Gastroesophageal sphincter (tissue), 4 donors: ENCODE results near the gene HEBP1. TPM values are rescaled to one million over a fixed set of nuclear protein-coding genes. Genes with fewer than 3 reads are reported as not detected.

Experiments
- ATAC-seq: fragments of 150-250 bp; one replicate; pipeline ENCODE4 v1.9.1; 2016; ENCODE audit warnings: mild to moderate bottlenecking, moderate library complexity
- H3K27ac ChIP-seq, 4 donors: fragments of 200-600 bp; sonication (generic) in 3 of 4; 1 replicate in 3 of 4; 2 replicates in 1 of 4; pipeline ENCODE4 v1.5.1; 2016 to 2019
- H3K27me3 ChIP-seq: fragments of 200-600 bp; sonication (generic); one replicate; pipeline ENCODE4 v1.5.1; 2019
- H3K36me3 ChIP-seq, 2 donors: fragments of 200-600 bp; sonication (generic); one replicate each; pipeline ENCODE4 v1.5.1; 2019; ENCODE audit warnings: control low read depth in 1 of 2
- H3K4me1 ChIP-seq, 3 donors: fragments of 200-600 bp; sonication (generic); 1 replicate in 2 of 3; 2 replicates in 1 of 3; pipeline ENCODE4 v1.5.1; 2016 to 2019; ENCODE audit warnings: control low read depth in 2 of 3
- H3K4me3 ChIP-seq, 2 donors: fragments of 200-600 bp; sonication (generic); one replicate each; pipeline ENCODE4 v1.5.1; 2019; ENCODE audit warnings: mild to moderate bottlenecking in 1 of 2, moderate library complexity in 1 of 2
- H3K9me3 ChIP-seq, 3 donors: fragments of 200-600 bp; sonication (generic); one replicate each; pipeline ENCODE4 v1.5.1; 2017 to 2019; ENCODE audit warnings: control low read depth in 2 of 3
- CTCF ChIP-seq, 4 experiments: fragments of 200-600 bp in 2 of 4; fragments of 450-650 bp in 2 of 4; sonication (generic) in 1 of 4; IDR thresholded peaks; one replicate each; pipeline ENCODE4 v1.5.1; 2017 to 2019; ENCODE audit warnings: antibody characterized with exemption in 4 of 4, mild to moderate bottlenecking in 2 of 4, moderate library complexity in 2 of 4
- EP300 ChIP-seq: sonication (generic); formaldehyde crosslinking; IDR thresholded peaks from one replicate; pipeline ENCODE4 v1.6.1; 2017; ENCODE audit warnings: antibody characterized with exemption, mild to moderate bottlenecking
- POLR2A ChIP-seq, 2 donors: fragments of 450-650 bp; IDR thresholded peaks; one replicate each; pipeline ENCODE4 v1.6.1; 2017; ENCODE audit warnings: antibody characterized with exemption in 2 of 2, mild to moderate bottlenecking in 2 of 2, moderate library complexity in 1 of 2
- POLR2AphosphoS5 ChIP-seq: sonication (generic); formaldehyde crosslinking; IDR thresholded peaks from one replicate; pipeline ENCODE4 v1.6.1; 2017; ENCODE audit warnings: antibody characterized with exemption
- WGBS, 2 donors: methylation state at CpG; one replicate each; pipeline ENCODE4 v1.1.5; 2018; ENCODE audit warnings: low coverage in 1 of 2; 5-methylcytosine and 5-hydroxymethylcytosine counted together
- total RNA-seq, 4 donors: library from RNA; depleted of rRNA; stranded (reverse); fragments of >200 nt; gene quantifications; one replicate each; pipeline ENCODE4 v1.1.0, GENCODE V29; 2016

HEBP1 gene
- total RNA-seq, 4 donors from 2014 or later: 33.8 to 47.5 (median 41.9) TPM

- no peaks in the 10 kb centered on the region for H3K9me3 ChIP-seq
- TF ChIP-seq POLR2A (IDR thresholded peaks at IDR 0.05): no peak
- TF ChIP-seq POLR2AphosphoS5: no peak
- TF ChIP-seq CTCF (IDR thresholded peaks at IDR 0.05): no peak
- no peak for TF ChIP-seq EP300
- no peaks in the 10 kb centered on the region for H3K4me1 ChIP-seq
- no peak overlapping the region for H3K27ac ChIP-seq
- H3K27me3 ChIP-seq: no peaks in the 10 kb centered on the region
- H3K4me3 ChIP-seq: no peak overlapping the region
- ATAC-seq: no peak
- WGBS, 2 donors: 39 to 53% methylated on average over 8 of the region's 8 CpGs
- no peaks in the 10 kb centered on the region for H3K36me3 ChIP-seq
Observed at GRCh38 chr12:12934556-12934955, 65.5 kb downstream of the HEBP1 start.

- no peaks in the 10 kb centered on the region for H3K27me3 ChIP-seq
- H3K27ac ChIP-seq: no peak overlapping the region
- no peak for ATAC-seq
- no peak for TF ChIP-seq CTCF (IDR thresholded peaks at IDR 0.05)
- no peak for TF ChIP-seq EP300
- no peak for TF ChIP-seq POLR2AphosphoS5
- TF ChIP-seq POLR2A (IDR thresholded peaks at IDR 0.05): no peak
- no peak overlapping the region for H3K4me3 ChIP-seq
- WGBS, 2 donors: 89% methylated on average over 4 of the region's 4 CpGs
- no peaks in the 10 kb centered on the region for H3K4me1 ChIP-seq
- H3K36me3 ChIP-seq: no peaks in the 10 kb centered on the region
- no peaks in the 10 kb centered on the region for H3K9me3 ChIP-seq
Observed at GRCh38 chr12:12933742-12934141, 66.3 kb downstream of the HEBP1 start.

- Histone ChIP-seq H3K4me1 (no peaks in the 10 kb centered on the region), H3K4me3 (no peak overlapping the region), H3K27me3 (no peaks in the 10 kb centered on the region), H3K36me3 (no peaks in the 10 kb centered on the region), H3K27ac (no peak overlapping the region), H3K9me3 (no peaks in the 10 kb centered on the region)
- TF ChIP-seq EP300 (no peak), CTCF (IDR thresholded peaks at IDR 0.05) (no peak), POLR2A (IDR thresholded peaks at IDR 0.05) (no peak), POLR2AphosphoS5 (no peak)
- 96 to 100% methylated on average over 1 to 2 of the region's 2 CpGs for WGBS, 2 donors
- no peak for ATAC-seq
Observed at GRCh38 chr12:12930633-12931219, 69.3 kb downstream of the HEBP1 start.

- 90 to 97% methylated on average over 5 of the region's 6 CpGs for WGBS, 2 donors
- ATAC-seq: no peak
- TF ChIP-seq EP300: no peak
- no peak for TF ChIP-seq CTCF (IDR thresholded peaks at IDR 0.05)
- no peak for TF ChIP-seq POLR2AphosphoS5
- no peak for TF ChIP-seq POLR2A (IDR thresholded peaks at IDR 0.05)
- no peak overlapping the region for H3K4me3 ChIP-seq
- H3K27me3 ChIP-seq: no peaks in the 10 kb centered on the region
- no peak overlapping the region for H3K27ac ChIP-seq
- H3K9me3 ChIP-seq: no peaks in the 10 kb centered on the region
- no peaks in the 10 kb centered on the region for H3K4me1 ChIP-seq
- no peaks in the 10 kb centered on the region for H3K36me3 ChIP-seq
Observed at GRCh38 chr12:12929696-12930095, 70.4 kb downstream of the HEBP1 start.

GRCh38 chr12:12927211-12928079 lies 72.6 kb downstream of the HEBP1 start:
- Histone ChIP-seq H3K9me3 (no peaks in the 10 kb centered on the region), H3K27ac (no peak overlapping the region)
- 21 to 61% methylated on average over 12 to 17 of the region's 27 CpGs for WGBS, 2 donors

More at GRCh38 chr12:12927211-12928079, 72.6 kb downstream of the HEBP1 start:
- no peak for TF ChIP-seq POLR2AphosphoS5
- no peak for TF ChIP-seq POLR2A (IDR thresholded peaks at IDR 0.05)
- TF ChIP-seq EP300: no peak
- TF ChIP-seq CTCF (IDR thresholded peaks at IDR 0.05): no peak
- peak overlapping the region; percentile 6 to 43 for H3K4me3 ChIP-seq
- peak; percentile 63 for ATAC-seq
- H3K27me3 ChIP-seq: no peaks in the 10 kb centered on the region
- H3K36me3 ChIP-seq: no peaks in the 10 kb centered on the region
- no peaks in the 10 kb centered on the region for H3K4me1 ChIP-seq
